ENCODE measurements around the gene BORCS5.
"Not testable (repeated sequence)": the region's sequence is repeated elsewhere in the genome, so short reads cannot be mapped to it uniquely, and the experiment has no call there.

The BORCS5 gene

DNA sequence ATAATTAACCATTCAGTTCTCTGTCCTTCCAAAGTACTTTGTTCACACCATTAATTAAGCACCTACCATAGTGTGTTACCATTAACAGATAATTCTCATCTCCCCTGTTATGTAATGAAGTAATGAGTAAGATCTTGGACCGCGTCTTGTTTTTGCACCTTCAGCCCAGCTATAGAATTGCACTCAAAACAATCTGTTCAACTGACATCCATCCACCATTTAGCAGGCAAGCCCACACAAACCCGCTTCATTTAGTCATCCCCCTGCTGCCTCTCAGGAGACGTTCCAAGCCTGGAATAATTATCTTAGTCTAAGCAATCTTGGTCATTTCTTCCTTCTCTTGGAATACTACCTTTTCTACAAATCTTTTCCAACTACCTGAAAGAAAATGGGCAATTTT lies 131.4 kb downstream of the BORCS5 start:
- no peak for DNase-seq (ENCODE audit: low spot score)

GRCh38 chr12:12488823-12489550 lies 132.1 kb downstream of the BORCS5 start:
- no peak for DNase-seq (ENCODE audit: low spot score)

DNA sequence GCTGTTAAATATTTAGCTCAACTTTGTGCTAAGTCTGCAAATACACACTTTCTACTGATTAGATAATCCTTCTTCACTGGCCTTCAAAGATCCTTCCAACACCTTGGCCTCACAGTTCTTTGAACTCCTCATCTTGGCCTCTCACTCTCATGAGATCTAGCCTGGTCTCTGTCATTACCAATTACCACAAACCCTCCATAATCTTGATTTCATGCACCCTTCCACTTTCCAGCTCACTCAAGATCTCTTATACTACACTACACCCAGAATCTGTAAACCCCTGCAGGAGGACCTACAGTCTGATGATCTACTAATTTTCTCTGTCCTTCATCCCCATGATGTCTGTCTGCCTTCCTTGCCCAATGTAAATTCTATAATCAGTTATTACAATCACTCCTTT lies 134.7 kb downstream of the BORCS5 start:
- DNase-seq (ENCODE audit: low spot score), result no peak

GRCh38 chr12:12492547-12492946 lies 135.7 kb downstream of the BORCS5 start:
- DNase-seq (ENCODE audit: low spot score), result no peak

DNA sequence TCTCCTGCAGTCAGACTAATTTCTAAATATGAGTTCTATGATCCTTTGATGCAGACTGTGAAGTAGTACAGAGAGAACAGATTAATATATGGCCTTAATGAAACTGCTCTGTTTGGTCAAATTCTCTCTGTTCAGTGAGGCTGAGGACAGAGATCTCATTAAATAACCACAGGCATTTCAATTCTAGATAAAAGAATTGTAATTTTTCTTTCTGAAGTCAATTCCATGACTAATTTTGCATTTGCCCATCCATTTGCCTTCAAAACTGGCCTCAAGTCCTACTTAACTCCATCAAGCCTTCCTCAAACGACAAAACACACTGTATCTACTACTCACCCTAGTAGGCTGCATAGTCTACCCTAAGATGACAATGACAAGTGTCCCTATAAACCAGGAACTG lies 138.7 kb downstream of the BORCS5 start:
- no peak for DNase-seq (ENCODE audit: low spot score)

GRCh38 chr12:12498210-12498609 lies 141.3 kb downstream of the BORCS5 start:
- no peak for DNase-seq (ENCODE audit: low spot score)

DNA sequence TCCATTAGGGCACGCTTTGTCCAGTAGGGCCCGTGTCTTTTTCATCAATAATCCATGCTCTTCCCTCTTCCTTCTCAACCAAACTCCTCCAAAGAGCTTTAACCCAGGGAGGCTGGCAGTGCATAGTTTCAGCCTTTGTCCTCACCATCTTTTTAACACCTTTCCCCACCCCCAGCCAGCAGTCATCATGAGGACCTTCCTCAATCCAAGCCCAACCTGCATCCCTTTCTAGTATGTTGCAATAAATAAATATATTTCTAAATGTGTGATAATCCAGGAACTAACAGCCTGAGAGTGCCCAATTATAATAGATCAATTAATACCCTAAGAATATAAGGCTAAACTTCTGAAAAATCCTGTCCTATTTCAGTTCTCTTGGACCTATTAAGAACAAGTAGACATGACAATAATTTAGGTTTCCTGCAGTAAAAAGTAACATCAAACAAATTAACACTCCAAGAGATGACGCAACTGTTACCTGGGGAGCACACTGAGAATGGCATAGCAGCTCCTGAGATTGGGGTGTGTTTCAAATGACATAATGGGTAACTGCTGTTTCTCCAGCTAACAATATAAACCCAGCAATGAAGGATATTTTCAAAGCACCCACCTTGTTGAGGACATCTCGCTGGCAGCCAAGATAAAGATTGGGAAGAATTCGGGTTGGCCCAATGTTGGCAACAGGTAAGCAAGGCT lies 143.2 kb downstream of the BORCS5 start:
- no peak for DNase-seq (ENCODE audit: low spot score)

GRCh38 chr12:12501121-12501520 lies 144.2 kb downstream of the BORCS5 start:
- DNase-seq (ENCODE audit: low spot score), result no peak

DNA sequence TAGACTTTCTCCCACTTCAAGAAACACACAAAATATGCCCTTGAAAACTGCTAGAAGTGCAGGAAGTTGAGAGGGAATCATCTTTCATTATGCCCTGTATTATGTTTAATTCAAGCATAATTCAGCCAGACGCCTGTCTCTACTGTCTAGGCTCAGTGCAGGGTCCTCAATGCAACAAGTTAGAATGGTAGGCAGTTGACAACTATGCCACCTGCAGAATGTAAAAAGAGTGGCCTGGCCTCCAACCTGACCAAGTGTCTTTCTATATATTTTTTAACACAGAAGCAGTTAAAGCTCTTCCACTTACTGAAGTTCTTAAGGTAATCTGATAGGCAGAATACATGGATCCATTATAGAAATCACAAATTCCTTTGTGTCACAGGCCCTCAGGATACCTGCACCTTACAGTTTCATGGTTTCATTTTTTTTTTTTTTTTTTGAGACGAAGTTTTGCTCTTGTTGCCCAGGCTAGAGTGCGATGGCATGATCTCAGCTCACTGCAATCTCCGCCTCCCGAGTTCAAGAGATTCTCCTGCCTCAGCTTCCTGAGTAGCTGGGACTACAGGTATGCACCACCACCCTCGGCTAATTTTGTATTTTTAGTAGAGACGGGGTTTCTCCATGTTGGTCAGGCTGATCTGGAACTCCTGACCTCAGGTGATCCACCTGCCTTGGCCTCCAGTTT lies 145.4 kb downstream of the BORCS5 start:
- not testable (repeated sequence) for DNase-seq (ENCODE audit: low spot score)

GRCh38 chr12:12502815-12503151 lies 145.9 kb downstream of the BORCS5 start:
- no peak for DNase-seq (ENCODE audit: low spot score)

- no peak for DNase-seq (ENCODE audit: low spot score)
Measured at GRCh38 chr12:12503384-12504078, 146.7 kb downstream of the BORCS5 start.

DNA sequence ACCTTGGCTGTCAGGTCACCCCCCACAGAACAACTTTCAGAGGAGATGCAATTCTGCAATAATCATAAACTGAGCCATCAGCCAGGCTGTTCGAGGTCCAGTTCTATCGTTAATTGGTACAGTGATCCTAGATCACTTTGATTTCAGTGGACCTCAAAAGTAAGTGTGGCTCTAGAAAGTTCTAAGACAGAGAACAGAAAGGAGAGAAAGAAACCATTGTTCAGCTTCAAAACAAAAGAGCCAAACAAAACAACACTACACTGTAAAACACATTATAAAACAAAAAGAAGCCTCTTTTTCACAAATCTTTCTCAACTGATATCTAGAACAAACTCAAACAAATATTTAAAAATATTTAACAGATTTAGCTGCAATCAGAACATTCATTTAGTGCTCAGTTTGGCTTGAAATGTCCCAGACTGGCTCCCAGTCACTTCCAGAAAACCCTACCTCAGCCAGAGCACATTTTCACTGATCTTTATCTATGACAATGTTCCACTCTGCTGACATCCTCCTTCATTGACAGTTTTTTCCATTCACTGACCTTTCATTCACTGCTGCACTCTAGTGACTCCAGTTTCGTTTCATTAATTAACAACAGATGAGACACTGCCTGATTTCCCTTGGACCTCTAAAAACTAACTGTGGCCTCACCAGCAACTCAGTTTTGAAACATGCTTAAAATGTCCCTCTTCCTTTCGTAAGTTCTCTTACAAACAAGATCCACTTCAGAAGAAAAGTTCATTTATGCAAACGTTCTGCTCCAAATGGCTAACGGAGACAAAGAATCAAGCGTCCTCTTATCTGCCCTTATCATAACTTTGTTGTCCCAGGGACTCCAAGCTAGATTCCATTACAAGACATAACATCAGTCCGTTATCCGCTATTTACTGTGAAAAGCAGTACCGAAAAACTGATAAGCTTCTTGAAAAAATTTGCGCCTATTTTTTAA lies 148.9 kb downstream of the BORCS5 start:
- no peak for DNase-seq (ENCODE audit: low spot score)

- no peak for DNase-seq (ENCODE audit: low spot score)
Measured at GRCh38 chr12:12506496-12506890, 149.6 kb downstream of the BORCS5 start.

DNA sequence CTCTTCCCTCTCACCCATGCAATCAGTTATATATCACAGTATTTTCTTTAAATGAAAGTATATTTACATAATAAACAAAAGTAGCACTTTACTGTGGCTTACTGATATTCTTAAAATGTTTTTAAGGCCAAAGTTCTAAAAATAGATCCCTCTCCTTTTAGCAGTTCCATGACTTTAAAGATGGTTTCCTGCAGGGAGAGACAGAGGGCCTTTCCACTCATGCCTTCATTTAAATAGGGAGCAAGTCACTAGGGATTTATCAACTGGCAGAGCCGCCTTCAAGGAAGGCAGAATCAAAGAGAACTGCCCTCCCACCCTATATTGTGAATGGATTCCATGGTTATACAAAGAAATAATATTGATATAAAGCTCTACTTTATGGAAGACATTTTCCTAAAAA lies 150.2 kb downstream of the BORCS5 start:
- no peak for DNase-seq (ENCODE audit: low spot score)

DNA sequence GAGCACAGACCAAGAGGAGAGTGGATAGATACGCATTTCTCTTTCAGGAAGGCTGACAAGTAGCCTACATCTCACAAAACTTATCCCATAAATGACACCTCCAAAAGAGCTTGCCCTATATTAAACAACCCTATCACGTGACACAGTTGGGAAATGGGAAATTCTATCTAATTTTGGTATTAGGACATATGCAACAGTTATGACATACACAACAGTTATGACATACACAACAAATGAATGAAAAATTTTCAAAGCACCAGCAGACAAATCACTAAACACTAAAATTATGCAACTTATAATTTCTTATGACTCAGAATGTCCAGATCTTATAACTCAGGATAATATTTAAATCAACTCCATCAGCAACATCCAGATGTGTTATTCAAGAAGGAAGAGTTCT lies 151.7 kb downstream of the BORCS5 start:
- DNase-seq (ENCODE audit: low spot score), result no peak

DNA sequence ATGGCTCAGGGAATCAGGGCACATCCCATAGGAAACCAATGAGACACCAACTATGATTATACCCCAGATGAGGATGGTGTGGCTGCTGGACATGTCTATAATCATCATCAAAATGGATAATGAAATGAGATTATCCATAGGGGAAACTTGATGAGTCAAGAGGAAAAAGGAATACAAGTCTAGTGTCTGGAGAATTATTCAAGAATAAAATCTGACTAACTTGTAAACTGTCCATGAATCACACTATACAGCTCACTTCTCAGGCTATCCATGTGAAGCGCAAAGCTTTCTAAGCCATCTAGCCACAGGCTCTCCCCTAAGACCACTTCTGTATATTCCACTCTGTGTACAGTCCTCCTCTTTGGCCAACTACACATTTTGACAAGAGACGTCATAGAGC lies 153.3 kb downstream of the BORCS5 start:
- DNase-seq (ENCODE audit: low spot score), result peak; percentile 76

DNA sequence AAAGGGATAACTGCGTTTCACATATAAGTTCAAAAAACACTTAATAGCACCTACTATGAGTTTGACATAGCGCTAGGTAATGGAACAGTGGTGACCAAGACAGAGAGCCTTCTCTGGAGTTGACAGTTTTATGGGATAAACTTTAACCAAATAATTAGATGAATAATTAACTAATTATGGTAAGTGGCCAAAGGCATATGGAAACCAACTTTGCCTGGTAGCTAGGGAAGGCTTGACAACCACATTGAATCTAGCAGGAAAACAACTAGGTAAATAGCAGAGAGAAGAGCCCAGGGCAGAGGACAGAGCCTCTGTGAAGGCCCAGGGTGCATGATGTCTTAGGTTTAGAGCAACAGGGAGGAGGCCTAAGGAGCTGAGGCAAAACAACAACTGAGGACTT lies 153.7 kb downstream of the BORCS5 start:
- DNase-seq (ENCODE audit: low spot score), result no peak

GRCh38 chr12:12511021-12511783 lies 154.3 kb downstream of the BORCS5 start:
- DNase-seq (ENCODE audit: low spot score), result no peak

DNA sequence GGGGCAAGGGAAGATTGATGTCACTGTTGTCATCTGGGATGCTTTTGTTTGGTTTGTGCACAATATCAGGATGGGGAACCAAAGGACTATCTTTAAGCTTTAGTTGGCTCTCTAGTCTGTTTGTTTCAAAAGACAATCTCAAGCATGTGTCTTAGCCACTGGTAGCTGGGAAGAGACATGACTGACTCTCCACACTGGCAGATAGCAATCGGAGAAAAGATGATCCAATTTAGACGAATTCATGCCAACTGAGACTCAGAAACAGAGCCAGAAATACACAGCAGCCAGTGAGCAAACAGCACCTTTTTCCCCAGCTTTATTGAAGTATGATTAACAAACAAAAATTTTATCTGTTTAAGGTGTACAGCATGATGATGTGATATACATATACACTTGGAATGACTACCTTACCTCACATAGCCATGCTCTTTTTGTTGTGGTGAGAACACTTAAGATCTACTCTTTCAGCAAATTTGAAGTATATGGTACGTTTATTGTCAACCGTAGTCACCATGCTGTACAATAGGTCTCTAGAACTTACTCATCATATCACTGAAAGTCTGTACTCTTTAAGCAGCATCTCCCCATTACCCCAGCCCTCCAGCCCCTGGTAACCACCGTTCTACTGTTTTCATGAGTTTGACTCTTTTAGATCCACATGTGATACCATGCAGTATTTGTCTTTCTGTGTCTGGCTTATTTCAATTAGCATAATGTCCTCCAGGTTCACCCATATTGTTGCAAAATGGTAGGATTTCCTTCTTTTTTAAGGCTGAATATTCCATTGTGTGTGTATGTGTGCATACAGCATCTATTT lies 155.2 kb downstream of the BORCS5 start:
- no peak for DNase-seq (ENCODE audit: low spot score)

- DNase-seq (ENCODE audit: low spot score), result no peak
Measured at GRCh38 chr12:12513416-12514006, 156.6 kb downstream of the BORCS5 start.

All from RKO (cell line).